ENCODE data around the gene ADH5.

DNA sequence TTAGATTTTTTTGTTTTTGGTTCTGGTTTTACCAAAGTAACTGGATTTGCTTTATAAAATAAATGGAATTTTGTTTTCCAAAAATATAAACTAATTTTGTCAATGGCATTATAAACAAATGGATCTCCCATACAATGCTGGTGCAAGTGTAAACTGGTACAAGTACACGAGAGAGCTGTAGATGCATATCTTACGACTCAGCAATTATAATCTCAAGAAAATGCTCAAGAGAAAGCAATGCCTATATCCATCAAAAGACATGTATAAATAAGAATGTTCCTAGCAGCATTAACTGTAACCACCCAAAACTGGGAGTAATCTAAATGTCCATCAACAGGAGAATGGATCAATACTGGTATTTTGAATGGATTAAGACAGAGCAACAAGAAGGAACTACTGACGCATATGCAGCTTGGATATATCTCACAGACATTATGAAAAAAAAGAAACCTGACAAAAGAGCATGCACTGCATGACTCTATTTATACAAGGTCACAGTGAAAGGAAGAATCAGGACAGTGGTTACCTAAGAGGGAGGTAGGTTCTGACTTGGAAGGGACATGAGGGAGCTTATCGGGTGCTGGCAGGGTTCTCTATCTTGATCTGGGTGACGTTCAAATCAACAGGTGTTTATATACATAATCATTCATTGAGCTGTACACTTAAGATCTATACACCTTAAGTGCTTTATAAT is 9.5 kb downstream of the ADH5 start:
- no peak for TF ChIP-seq POLR2A (IDR thresholded peaks at IDR 0.05)
- TF ChIP-seq, protein P1, sequence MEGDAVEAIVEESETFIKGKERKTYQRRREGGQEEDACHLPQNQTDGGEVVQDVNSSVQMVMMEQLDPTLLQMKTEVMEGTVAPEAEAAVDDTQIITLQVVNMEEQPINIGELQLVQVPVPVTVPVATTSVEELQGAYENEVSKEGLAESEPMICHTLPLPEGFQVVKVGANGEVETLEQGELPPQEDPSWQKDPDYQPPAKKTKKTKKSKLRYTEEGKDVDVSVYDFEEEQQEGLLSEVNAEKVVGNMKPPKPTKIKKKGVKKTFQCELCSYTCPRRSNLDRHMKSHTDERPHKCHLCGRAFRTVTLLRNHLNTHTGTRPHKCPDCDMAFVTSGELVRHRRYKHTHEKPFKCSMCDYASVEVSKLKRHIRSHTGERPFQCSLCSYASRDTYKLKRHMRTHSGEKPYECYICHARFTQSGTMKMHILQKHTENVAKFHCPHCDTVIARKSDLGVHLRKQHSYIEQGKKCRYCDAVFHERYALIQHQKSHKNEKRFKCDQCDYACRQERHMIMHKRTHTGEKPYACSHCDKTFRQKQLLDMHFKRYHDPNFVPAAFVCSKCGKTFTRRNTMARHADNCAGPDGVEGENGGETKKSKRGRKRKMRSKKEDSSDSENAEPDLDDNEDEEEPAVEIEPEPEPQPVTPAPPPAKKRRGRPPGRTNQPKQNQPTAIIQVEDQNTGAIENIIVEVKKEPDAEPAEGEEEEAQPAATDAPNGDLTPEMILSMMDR (IDR thresholded peaks at IDR 0.05): no peak

Measured in vagina (tissue), 2 donors.